Upper lobe of left lung (tissue), 6 donors: ENCODE results near the gene PIK3R2. TPM values are rescaled to one million over a fixed set of nuclear protein-coding genes. Genes with fewer than 3 reads are reported as not detected.
"Not testable (repeated sequence)": the region's sequence is repeated elsewhere in the genome, so short reads cannot be mapped to it uniquely, and the experiment has no call there.

ENCODE experiments used
- ATAC-seq, 2 donors: fragments of 200-7000 bp; cut with Tn5 transposase; one replicate each; pipeline ENCODE4 v1.9.1; 2022; ENCODE audit warnings: mild to moderate bottlenecking in 2 of 2, moderate library complexity in 2 of 2; ENCODE audit not compliant: low FRiP score in 2 of 2
- DNase-seq, 2 donors: peaks; one replicate each; pipeline ENCODE4 v3.0.0-alpha.2; 2019 to 2020
- H3K27ac ChIP-seq, 4 donors: fragments of 200-600 bp; sonication (generic); one replicate each; pipeline ENCODE4 v1.5.1; 2016 to 2019
- H3K27me3 ChIP-seq, 4 donors: fragments of 200-600 bp; sonication (generic); one replicate each; pipeline ENCODE4 v1.5.1; 2017 to 2019
- H3K36me3 ChIP-seq, 4 donors: fragments of 200-600 bp; sonication (generic); one replicate each; pipeline ENCODE4 v1.5.1; 2016 to 2019
- H3K4me1 ChIP-seq, 4 donors: fragments of 200-600 bp; sonication (generic); one replicate each; pipeline ENCODE4 v1.5.1; 2018 to 2019
- H3K4me3 ChIP-seq, 4 donors: fragments of 200-600 bp; sonication (generic); one replicate each; pipeline ENCODE4 v1.5.1; 2017 to 2019; ENCODE audit warnings: mild to moderate bottlenecking in 2 of 4, moderate library complexity in 1 of 4
- H3K9me3 ChIP-seq, 4 donors: fragments of 200-600 bp; sonication (generic); one replicate each; pipeline ENCODE4 v1.5.1; 2018 to 2019
- EP300 ChIP-seq, 4 donors: sonication (generic); formaldehyde crosslinking; IDR thresholded peaks; one replicate each; pipeline ENCODE4 v1.5.1; 2017; ENCODE audit warnings: antibody characterized with exemption in 4 of 4, control low read depth in 2 of 4
- POLR2A ChIP-seq, 4 donors: fragments of 450-650 bp; IDR thresholded peaks; one replicate each; pipeline ENCODE4 v1.5.1; 2016 to 2017; ENCODE audit warnings: antibody characterized with exemption in 4 of 4, mild to moderate bottlenecking in 2 of 4
- POLR2AphosphoS5 ChIP-seq, 2 donors: sonication (generic); formaldehyde crosslinking; IDR thresholded peaks; one replicate each; pipeline ENCODE4 v1.5.1; 2017; ENCODE audit warnings: antibody characterized with exemption in 2 of 2
- WGBS, 2 donors: methylation state at CpG; one replicate each; pipeline ENCODE4 v1.1.5; 2017 to 2018; 5-methylcytosine and 5-hydroxymethylcytosine counted together
- total RNA-seq, 6 donors: library from RNA; depleted of rRNA in 4 of 6; stranded (reverse); fragments of >200 nt in 4 of 6; gene quantifications; one replicate each; pipeline versions ENCODE4 v1.1.0 to v1.2.1, GENCODE V29; 2016 to 2021
- TF ChIP-seq, protein P1 (sequence below), 6 experiments: fragments of 450-650 bp in 4 of 6; fragments of 200-600 bp in 2 of 6; sonication (generic) in 2 of 6; IDR thresholded peaks; one replicate each; pipeline ENCODE4 v1.5.1; 2016 to 2019; ENCODE audit warnings: antibody characterized with exemption in 6 of 6
- donor health status: DM: no; HTN: no; CAD: no; lungs with moderate emphysema.
- donor health status: DM: no; HTN: yes; CAD: no; lungs with severe emphysema.

The PIK3R2 gene
- total RNA-seq, 6 donors from 2014 or later, result 11.0 to 65.1 (median 30.3) TPM

DNA sequence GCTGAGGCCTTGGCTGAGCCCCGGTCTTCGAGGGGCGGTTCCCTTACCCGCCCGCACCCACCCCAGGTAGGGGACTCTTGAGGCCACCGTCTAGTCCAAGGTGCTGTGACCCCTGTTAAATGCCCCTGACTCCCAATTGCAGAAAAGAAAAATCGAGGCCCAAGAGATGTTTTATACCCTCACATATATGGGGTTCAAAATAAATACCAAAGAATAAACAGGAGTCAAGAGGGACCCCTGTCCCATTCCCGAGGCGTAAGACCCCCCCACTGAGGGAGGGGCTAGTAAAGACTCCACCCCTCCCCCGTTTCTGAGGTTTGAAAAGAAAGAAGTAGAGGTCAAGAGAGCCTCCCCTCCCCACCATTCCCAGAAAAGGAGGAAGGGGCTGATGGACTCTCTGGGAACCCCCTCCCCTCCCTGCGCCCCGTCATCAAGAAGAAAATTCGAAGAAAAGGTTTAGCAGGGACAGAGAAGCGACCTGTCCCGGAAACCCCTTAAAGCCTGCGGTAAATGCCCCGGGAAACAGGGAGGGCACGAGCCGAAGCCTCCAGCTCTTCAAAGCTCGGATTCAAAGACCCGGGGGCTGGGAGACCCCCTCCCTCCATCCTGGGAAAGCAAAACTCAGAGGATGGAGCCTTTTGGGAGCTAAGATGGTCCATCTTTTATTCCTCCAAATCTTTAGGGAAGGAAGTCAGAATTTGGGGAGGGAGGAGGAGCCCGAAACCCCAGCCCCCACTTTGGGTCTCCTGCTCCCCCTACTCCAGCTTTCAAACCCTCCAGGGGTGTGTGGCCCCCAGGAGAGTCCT is 51.6 kb downstream of the PIK3R2 start:
- TF ChIP-seq, protein P1, sequence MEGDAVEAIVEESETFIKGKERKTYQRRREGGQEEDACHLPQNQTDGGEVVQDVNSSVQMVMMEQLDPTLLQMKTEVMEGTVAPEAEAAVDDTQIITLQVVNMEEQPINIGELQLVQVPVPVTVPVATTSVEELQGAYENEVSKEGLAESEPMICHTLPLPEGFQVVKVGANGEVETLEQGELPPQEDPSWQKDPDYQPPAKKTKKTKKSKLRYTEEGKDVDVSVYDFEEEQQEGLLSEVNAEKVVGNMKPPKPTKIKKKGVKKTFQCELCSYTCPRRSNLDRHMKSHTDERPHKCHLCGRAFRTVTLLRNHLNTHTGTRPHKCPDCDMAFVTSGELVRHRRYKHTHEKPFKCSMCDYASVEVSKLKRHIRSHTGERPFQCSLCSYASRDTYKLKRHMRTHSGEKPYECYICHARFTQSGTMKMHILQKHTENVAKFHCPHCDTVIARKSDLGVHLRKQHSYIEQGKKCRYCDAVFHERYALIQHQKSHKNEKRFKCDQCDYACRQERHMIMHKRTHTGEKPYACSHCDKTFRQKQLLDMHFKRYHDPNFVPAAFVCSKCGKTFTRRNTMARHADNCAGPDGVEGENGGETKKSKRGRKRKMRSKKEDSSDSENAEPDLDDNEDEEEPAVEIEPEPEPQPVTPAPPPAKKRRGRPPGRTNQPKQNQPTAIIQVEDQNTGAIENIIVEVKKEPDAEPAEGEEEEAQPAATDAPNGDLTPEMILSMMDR (IDR thresholded peaks at IDR 0.05), result no peak
- TF ChIP-seq POLR2AphosphoS5 (IDR thresholded peaks at IDR 0.05) (peak in 1 of 2 donors; percentile 21), EP300 (IDR thresholded peaks at IDR 0.05) (no peak), POLR2A (IDR thresholded peaks at IDR 0.05) (peak in 3 of 4 donors; percentile 20 to 65 (median 25))
- DNase-seq (peak in 1 of 2 donors; percentile 35), ATAC-seq (peak; percentile 1 to 62)
- no peaks in the 10 kb centered on the region for H3K27me3 ChIP-seq
- peaks cover 15 to 35% (median 21%) of the 10 kb centered on the region in 4 donors for H3K4me1 ChIP-seq
- 0 to 1% methylated on average over 22 of the region's 22 CpGs for WGBS, 2 donors
- peak overlapping the region; percentile 51 to 74 (median 71) for H3K4me3 ChIP-seq
- peak overlapping the region; percentile 92 to 97 (median 96) for H3K27ac ChIP-seq
- no peaks in the 10 kb centered on the region for H3K9me3 ChIP-seq
- peaks cover 0 to 5% (median 0%) of the 10 kb centered on the region in 4 donors for H3K36me3 ChIP-seq

DNA sequence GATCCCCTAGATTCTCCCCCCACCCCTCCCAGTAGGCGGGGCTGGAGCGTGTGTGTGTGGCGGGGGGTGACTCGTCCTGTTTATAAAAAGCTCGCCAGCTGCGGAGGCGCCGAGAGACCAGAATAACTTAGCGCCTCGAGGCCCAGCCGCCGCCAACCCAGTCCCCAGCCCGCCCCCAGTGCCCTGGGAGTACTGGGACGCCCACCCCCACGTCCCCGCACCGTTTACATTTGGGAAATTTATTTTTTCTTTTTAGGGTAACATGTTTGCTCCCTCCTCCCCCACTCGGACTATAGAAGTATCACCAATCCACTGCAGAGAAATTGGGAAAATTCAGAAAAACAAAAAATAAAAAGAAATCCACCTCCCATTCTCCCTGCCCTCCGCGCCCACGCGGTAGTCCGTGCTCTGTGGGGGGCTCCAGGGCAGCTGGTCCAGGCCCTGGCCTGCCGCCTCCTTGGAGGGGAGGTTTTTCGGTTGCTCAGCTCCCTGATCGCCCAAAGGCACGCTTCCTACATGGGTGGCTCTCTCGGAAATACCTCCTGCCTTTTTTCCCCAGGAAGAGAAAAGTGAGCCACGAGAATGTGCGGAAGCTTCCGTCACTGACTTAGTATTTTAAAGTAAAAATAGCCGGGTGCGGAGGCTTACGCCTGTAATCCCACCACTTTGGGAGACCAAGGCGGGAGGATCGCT is 52.4 kb downstream of the PIK3R2 start:
- peak overlapping the region; percentile 2 to 74 (median 71) for H3K4me3 ChIP-seq
- DNase-seq, result peak; percentile 82 to 87
- 18 to 28% methylated on average over 29 to 36 of the region's 36 CpGs for WGBS, 2 donors
- TF ChIP-seq, protein P1 (IDR thresholded peaks at IDR 0.05), result no peak
- peak in 1 of 2 donors; percentile 74 for TF ChIP-seq POLR2AphosphoS5 (IDR thresholded peaks at IDR 0.05)
- TF ChIP-seq POLR2A (IDR thresholded peaks at IDR 0.05), result peak in 1 of 4 donors; percentile 32
- TF ChIP-seq EP300 (IDR thresholded peaks at IDR 0.05), result no peak
- H3K27ac ChIP-seq, result peak overlapping the region; percentile 92 to 97 (median 96)
- H3K4me1 ChIP-seq, result peaks cover 15 to 35% (median 21%) of the 10 kb centered on the region in 4 donors
- ATAC-seq, result peak; percentile 30 to 49
- peaks cover 0 to under 1% (median 0%) of the 10 kb centered on the region in 4 donors for H3K36me3 ChIP-seq
- no peaks in the 10 kb centered on the region for H3K27me3 ChIP-seq
- no peaks in the 10 kb centered on the region for H3K9me3 ChIP-seq

DNA sequence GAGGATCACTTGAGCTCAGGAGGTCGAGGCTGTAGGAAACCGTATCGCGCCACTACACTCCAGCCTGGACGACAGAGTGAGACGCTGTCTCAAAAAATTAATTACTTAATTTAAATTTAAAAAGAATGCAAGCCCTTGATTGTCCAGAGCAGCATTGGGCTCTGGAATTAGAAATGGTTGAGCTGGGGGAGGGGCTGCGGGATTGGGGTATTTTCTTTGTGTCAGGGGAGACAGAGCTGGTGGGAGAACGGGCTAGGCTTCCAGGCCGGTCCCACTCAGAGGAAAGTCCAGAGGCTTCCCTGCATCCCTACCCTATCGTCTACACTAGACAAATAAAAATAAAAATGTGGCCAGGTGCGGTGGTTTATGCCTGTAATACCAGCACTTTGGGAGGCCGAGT is 53.1 kb downstream of the PIK3R2 start:
- Histone ChIP-seq H3K9me3 (no peaks in the 10 kb centered on the region), H3K27me3 (no peaks in the 10 kb centered on the region), H3K4me1 (peaks cover 15 to 35% (median 21%) of the 10 kb centered on the region in 4 donors), H3K4me3 (no peak overlapping the region), H3K36me3 (no peaks in the 10 kb centered on the region), H3K27ac (peak overlapping the region in 2 of 4 donors; percentile 95 to 97)
- no peak for ATAC-seq
- no peak for TF ChIP-seq EP300 (IDR thresholded peaks at IDR 0.05)
- TF ChIP-seq, protein P1 (IDR thresholded peaks at IDR 0.05), result no peak
- no peak for TF ChIP-seq POLR2AphosphoS5 (IDR thresholded peaks at IDR 0.05)
- TF ChIP-seq POLR2A (IDR thresholded peaks at IDR 0.05), result no peak
- WGBS, 2 donors, result 85 to 87% methylated on average over 12 of the region's 12 CpGs
- no peak for DNase-seq

DNA sequence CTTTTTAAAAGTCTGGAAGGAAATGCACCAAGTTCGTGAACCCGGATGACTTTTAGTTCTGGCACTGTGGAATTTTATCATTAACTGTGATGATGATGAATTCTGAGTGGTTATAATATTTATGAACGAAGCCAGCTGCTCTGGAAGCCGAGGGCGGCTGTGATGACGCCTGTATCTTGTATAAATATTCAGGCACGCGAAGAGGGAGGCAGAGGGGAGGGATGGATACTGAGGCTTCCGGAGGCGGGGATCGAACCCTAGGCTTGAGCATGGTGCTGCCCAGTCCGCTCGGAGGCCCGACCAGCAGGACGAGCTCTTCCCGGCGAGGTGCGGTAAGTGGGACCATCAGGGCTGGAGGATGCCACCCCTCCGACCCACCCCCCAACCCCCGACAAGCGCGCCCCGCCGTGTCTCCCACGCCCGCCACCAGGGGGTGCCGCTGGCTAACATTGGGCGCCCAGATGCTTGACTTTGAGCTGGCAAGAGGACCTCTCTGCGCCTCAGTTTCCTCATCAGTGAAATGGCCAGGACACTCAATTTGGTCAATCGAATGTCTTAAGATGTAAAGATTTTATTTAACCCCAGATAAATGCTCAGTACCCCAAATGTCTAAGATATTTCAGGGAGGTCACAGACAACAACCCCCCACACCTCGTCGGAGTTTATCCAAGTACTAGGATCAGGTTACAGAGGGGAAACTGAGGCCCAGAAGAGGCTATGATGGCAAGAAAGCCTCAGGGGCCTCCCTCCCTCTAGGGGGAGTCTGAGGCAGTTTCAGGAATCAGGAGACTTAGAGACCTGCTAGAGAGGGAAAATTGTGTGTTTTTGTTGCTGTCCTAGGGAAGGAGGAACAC is 55.4 kb downstream of the PIK3R2 start:
- Histone ChIP-seq H3K27ac (peak overlapping the region in 2 of 4 donors; percentile 44 to 62), H3K4me1 (peaks cover 8 to 23% (median 13%) of the 10 kb centered on the region in 4 donors), H3K27me3 (no peaks in the 10 kb centered on the region), H3K36me3 (no peaks in the 10 kb centered on the region), H3K4me3 (no peak overlapping the region), H3K9me3 (no peaks in the 10 kb centered on the region)
- TF ChIP-seq POLR2AphosphoS5 (IDR thresholded peaks at IDR 0.05) (peak; percentile 10 to 33), POLR2A (IDR thresholded peaks at IDR 0.05) (no peak)
- TF ChIP-seq, protein P1 (IDR thresholded peaks at IDR 0.05), result peak in 5 of 6 experiments; percentile 15 to 72 (median 44)
- DNase-seq (peak; percentile 35 to 92), ATAC-seq (no peak)
- WGBS, 2 donors, result 20 to 24% methylated on average over 11 to 32 of the region's 32 CpGs

DNA sequence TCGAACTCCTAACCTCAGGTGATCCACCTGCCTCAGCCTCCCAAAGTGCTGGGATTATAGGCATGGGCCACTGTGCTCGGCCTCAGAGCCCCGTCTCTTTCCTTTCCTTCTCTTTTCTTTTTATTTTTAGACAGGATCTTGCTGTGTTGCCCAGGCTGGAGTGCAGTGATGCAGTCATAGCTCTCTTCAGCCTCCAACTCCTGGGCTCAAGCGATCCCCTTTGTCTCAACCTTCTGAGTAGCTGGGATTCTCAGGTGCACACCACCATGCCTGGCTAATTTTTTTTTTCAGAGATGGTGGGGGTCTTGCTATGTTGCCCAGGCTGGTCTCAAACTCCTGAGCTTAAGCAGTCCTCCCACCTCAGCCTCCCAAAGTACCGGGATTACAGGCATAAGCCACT is 56.9 kb downstream of the PIK3R2 start:
- not testable (repeated sequence) for ATAC-seq, H3K36me3 ChIP-seq, DNase-seq, H3K27ac ChIP-seq, H3K4me3 ChIP-seq, H3K27me3 ChIP-seq, H3K9me3 ChIP-seq
- peaks cover 4 to 16% (median 8%) of the 10 kb centered on the region in 4 donors for H3K4me1 ChIP-seq
- WGBS, 2 donors, result 79 to 90% methylated on average over 5 of the region's 5 CpGs
